OCI-LY1 (cell line): ENCODE results near the gene CDHR5.

Experiments
- H2AFZ ChIP-seq: fragments of 200-600 bp; sonication (generic), shearing (Covaris generic); 2 replicates; pipeline ENCODE4 v1.6.0; 2014; ENCODE audit warnings: antibody characterized with exemption, mild to moderate bottlenecking, low read length
- H3F3A ChIP-seq: fragments of 200-600 bp; sonication (generic), shearing (Covaris generic); 2 replicates; pipeline ENCODE4 v1.6.0; 2014; ENCODE audit warnings: mild to moderate bottlenecking, antibody characterized with exemption, low read length, moderate library complexity; ENCODE audit not compliant: insufficient read depth
- H3K27ac ChIP-seq: fragments of 200-600 bp; sonication (generic); 2 replicates; pipeline ENCODE4 v1.5.1; 2014; ENCODE audit warnings: low read length, mixed run types, mild to moderate bottlenecking, low read depth; ENCODE audit not compliant: poor library complexity, severe bottlenecking
- H3K27me3 ChIP-seq: fragments of 200-600 bp; sonication (generic); 2 replicates; pipeline ENCODE4 v1.6.0; 2014; ENCODE audit warnings: antibody characterized with exemption, mild to moderate bottlenecking, low read length, moderate library complexity; ENCODE audit not compliant: insufficient read depth
- H3K36me3 ChIP-seq: fragments of 200-600 bp; sonication (generic); 2 replicates; pipeline ENCODE4 v1.6.1; 2014; ENCODE audit warnings: mild to moderate bottlenecking, antibody characterized with exemption, low read length, moderate library complexity, mixed read lengths; ENCODE audit not compliant: insufficient read depth
- H3K4me1 ChIP-seq: fragments of 200-600 bp; sonication (generic); 2 replicates; pipeline ENCODE4 v1.5.1; 2014; ENCODE audit warnings: mild to moderate bottlenecking, low read length, moderate library complexity; ENCODE audit not compliant: insufficient read depth, severe bottlenecking
- H3K4me2 ChIP-seq: fragments of 200-600 bp; sonication (generic), shearing (Covaris generic); 2 replicates; pipeline ENCODE4 v1.6.1; 2014; ENCODE audit warnings: low read length
- H3K4me3 ChIP-seq: fragments of 200-600 bp; sonication (generic); 2 replicates; pipeline ENCODE4 v1.5.1; 2014; ENCODE audit warnings: low read length, low read depth, mild to moderate bottlenecking, mixed read lengths; ENCODE audit not compliant: poor library complexity, severe bottlenecking
- H3K79me2 ChIP-seq: fragments of 200-600 bp; shearing (Covaris generic); 2 replicates; pipeline ENCODE4 v1.6.1; 2016; ENCODE audit warnings: mixed run types, low read length, mixed read lengths; ENCODE audit not compliant: insufficient read depth
- H3K9ac ChIP-seq: fragments of 200-600 bp; sonication (generic), shearing (Covaris generic); 2 replicates; pipeline ENCODE4 v1.6.1; 2014; ENCODE audit warnings: mild to moderate bottlenecking, low read length, mixed read lengths
- H3K9me2 ChIP-seq: fragments of 200-600 bp; sonication (generic), shearing (Covaris generic); 2 replicates; pipeline ENCODE4 v1.6.1; 2014; ENCODE audit warnings: low read depth, mild to moderate bottlenecking, low read length, mixed read lengths
- H3K9me3 ChIP-seq: fragments of 200-600 bp; shearing (Covaris generic); 2 replicates; pipeline ENCODE4 v1.6.1; 2014; ENCODE audit warnings: low read length, mixed read lengths
- H4K20me1 ChIP-seq: fragments of 200-600 bp; sonication (generic), shearing (Covaris generic); 2 replicates; pipeline ENCODE4 v1.6.0; 2016; ENCODE audit warnings: mild to moderate bottlenecking, low read length; ENCODE audit not compliant: insufficient read depth
- EZH2 ChIP-seq: fragments of 200-600 bp; sonication (generic), shearing (Covaris generic); IDR thresholded peaks from 2 replicates; pipeline ENCODE4 v1.8.0; 2017; ENCODE audit warnings: borderline replicate concordance, mixed run types, mild to moderate bottlenecking, antibody characterized with exemption, low read length, moderate library complexity, mixed read lengths
- TF ChIP-seq, protein P1 (sequence below): fragments of 200-600 bp; sonication (generic), shearing (Covaris generic); IDR thresholded peaks from 2 replicates; pipeline ENCODE4 v1.5.1; 2017; ENCODE audit warnings: mild to moderate bottlenecking, antibody characterized with exemption, low read length, moderate library complexity, mixed read lengths

The CDHR5 gene

DNA sequence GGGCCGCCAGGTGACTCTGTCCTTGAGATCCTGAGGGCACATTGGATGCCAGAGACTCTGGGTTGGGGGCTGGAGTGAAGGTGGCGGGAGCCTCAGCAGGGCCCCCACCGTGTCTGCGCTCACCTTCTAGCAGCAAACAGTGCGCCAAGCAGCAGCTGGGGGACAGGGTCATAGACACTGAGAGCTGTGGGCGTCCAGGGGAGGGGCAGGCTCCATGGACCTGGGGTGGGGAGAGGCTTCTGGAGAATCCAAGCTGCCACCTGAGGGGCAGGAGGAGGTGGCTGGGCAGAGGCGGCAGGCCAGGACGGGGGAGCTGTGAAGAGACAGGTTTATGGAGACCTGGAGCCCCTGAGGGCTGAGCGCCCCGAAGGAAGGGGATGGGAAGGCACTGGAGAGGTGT is 40.5 kb downstream of the CDHR5 start:
- Histone ChIP-seq H3K36me3 (peaks cover 63% of the 10 kb centered on the region), H3K4me1 (peaks cover 9% of the 10 kb centered on the region), H2AFZ (no peak overlapping the region), H3K79me2 (peaks cover 24% of the 10 kb centered on the region), H3K9ac (no peak overlapping the region), H3F3A (no peaks in the 10 kb centered on the region), H4K20me1 (no peaks in the 10 kb centered on the region), H3K9me2 (no peaks in the 10 kb centered on the region), H3K27ac (no peak overlapping the region), H3K27me3 (no peaks in the 10 kb centered on the region), H3K9me3 (no peaks in the 10 kb centered on the region), H3K4me2 (no peak overlapping the region), H3K4me3 (no peak overlapping the region)
- TF ChIP-seq EZH2 = no peak
- TF ChIP-seq, protein P1, sequence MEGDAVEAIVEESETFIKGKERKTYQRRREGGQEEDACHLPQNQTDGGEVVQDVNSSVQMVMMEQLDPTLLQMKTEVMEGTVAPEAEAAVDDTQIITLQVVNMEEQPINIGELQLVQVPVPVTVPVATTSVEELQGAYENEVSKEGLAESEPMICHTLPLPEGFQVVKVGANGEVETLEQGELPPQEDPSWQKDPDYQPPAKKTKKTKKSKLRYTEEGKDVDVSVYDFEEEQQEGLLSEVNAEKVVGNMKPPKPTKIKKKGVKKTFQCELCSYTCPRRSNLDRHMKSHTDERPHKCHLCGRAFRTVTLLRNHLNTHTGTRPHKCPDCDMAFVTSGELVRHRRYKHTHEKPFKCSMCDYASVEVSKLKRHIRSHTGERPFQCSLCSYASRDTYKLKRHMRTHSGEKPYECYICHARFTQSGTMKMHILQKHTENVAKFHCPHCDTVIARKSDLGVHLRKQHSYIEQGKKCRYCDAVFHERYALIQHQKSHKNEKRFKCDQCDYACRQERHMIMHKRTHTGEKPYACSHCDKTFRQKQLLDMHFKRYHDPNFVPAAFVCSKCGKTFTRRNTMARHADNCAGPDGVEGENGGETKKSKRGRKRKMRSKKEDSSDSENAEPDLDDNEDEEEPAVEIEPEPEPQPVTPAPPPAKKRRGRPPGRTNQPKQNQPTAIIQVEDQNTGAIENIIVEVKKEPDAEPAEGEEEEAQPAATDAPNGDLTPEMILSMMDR = no peak

DNA sequence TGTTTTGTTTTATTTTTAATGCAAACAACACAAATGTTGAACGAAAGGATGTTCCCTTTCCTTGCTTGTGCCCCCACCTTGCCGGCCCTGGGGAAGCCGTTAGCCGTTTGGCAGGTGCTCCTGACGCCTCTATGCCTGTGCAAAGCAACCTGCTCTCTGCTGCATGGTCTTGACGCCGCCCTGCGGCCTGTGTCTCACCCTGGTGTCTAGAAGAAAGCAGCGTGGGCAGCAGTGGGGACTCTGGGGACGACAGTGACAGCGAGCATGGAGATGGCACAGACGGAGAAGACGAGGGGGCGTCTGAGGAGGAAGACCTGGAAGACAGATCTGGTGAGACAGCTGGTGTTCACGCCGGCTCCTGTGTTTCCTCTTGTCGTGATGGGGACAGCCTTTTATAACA is 43.0 kb downstream of the CDHR5 start:
- Histone ChIP-seq H3K4me1 (peaks cover 30% of the 10 kb centered on the region), H3K27me3 (no peaks in the 10 kb centered on the region), H3K79me2 (peaks cover 49% of the 10 kb centered on the region), H3K4me2 (no peak overlapping the region), H3K9me2 (no peaks in the 10 kb centered on the region), H3K4me3 (no peak overlapping the region), H3K27ac (no peak overlapping the region), H3K9ac (no peak overlapping the region), H2AFZ (no peak overlapping the region), H3K36me3 (peaks cover 39% of the 10 kb centered on the region), H3F3A (no peaks in the 10 kb centered on the region), H4K20me1 (no peaks in the 10 kb centered on the region), H3K9me3 (no peaks in the 10 kb centered on the region)
- TF ChIP-seq, protein P1 = no peak
- no peak for TF ChIP-seq EZH2

DNA sequence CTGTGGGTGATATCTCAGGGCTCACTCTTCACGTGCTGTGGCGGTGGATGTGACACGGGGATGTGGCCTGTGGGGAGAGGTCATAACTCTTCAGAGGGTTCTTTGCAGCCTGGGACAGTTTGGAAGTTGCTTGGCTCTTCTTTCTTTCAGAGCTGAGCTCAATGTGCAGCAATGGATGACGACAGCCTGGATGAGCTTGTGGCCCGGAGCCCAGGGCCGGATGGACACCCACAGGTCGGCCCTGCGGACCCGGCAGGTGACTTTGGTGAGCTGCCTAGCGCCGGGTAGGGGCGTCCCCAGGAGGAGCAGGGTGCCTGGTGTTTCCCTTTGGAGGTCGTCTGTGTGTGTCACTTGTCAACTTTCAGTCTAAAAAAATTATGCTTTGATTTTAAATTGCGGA is 43.4 kb downstream of the CDHR5 start:
- H3K4me1 ChIP-seq = peaks cover 30% of the 10 kb centered on the region
- no peaks in the 10 kb centered on the region for H3F3A ChIP-seq
- no peak overlapping the region; the same call in 1 of the 2 replicates for H3K9ac ChIP-seq
- H3K4me3 ChIP-seq = no peak overlapping the region
- TF ChIP-seq EZH2 = no peak
- TF ChIP-seq, protein P1 = no peak
- H3K4me2 ChIP-seq = no peak overlapping the region
- no peak overlapping the region for H2AFZ ChIP-seq
- H3K9me2 ChIP-seq = no peaks in the 10 kb centered on the region
- H3K9me3 ChIP-seq = no peaks in the 10 kb centered on the region
- peaks cover 34% of the 10 kb centered on the region for H3K36me3 ChIP-seq
- H3K79me2 ChIP-seq = peaks cover 50% of the 10 kb centered on the region
- H3K27ac ChIP-seq = no peak overlapping the region
- no peaks in the 10 kb centered on the region for H4K20me1 ChIP-seq
- H3K27me3 ChIP-seq = no peaks in the 10 kb centered on the region
